ENCODE measurements around the gene GPR132. TPM values are rescaled to one million over a fixed set of nuclear protein-coding genes. Genes with fewer than 3 reads are reported as not detected.

Gene GPR132
- polyA plus RNA-seq, 1 donor (not counting 4 experiments of a cell fraction or from before 2014, with no cell fraction given) = not detected

- Histone ChIP-seq H3K4me1 (ENCODE audit: control insufficient read depth, extremely low read depth, insufficient read depth, low read length) (peaks cover 15% of the 10 kb centered on the region), H3K9ac (ENCODE audit: control insufficient read depth, extremely low read depth, insufficient read depth, low read length) (no peak overlapping the region), H3K9me1 (ENCODE audit: control insufficient read depth, extremely low read depth, insufficient read depth, low read length) (no peaks in the 10 kb centered on the region), H4K20me1 (ENCODE audit: control insufficient read depth, extremely low read depth, insufficient read depth, low read length) (no peaks in the 10 kb centered on the region), H3K9me3 (ENCODE audit: control insufficient read depth, low read depth, low read length) (no peaks in the 10 kb centered on the region), H3K27me3 (ENCODE audit: control insufficient read depth, extremely low read depth, insufficient read depth, low read length) (no peaks in the 10 kb centered on the region), H3K27ac (ENCODE audit: control insufficient read depth, insufficient read depth, low read length) (no peak overlapping the region), H3K4me3 (ENCODE audit: control insufficient read depth in 2 of 3, extremely low read depth in 1 of 3, insufficient read depth in 2 of 3, low read depth in 1 of 3, low read length in 3 of 3) (no peak overlapping the region), H2AFZ (ENCODE audit: control insufficient read depth, low read length) (no peak overlapping the region), H3K4me2 (ENCODE audit: control insufficient read depth, extremely low read depth, insufficient read depth, low read depth, low read length) (no peak overlapping the region), H3K36me3 (ENCODE audit: control insufficient read depth in 2 of 2, extremely low read depth in 1 of 2, insufficient read depth in 2 of 2, low read length in 2 of 2) (no peaks in the 10 kb centered on the region), H3K79me2 (ENCODE audit: control insufficient read depth, insufficient read depth, low read length) (no peaks in the 10 kb centered on the region)
- dilution Hi-C loops (cut with MboI; ENCODE audit: extremely low pct_ligation_motif_present, low sequenced_read_pairs) = no loop called here
- FAIRE-seq = no peak
- TF ChIP-seq CTCF (optimal IDR thresholded peaks at IDR 0.05 in 1 of 3, IDR thresholded peaks at IDR 0.05 in 1 of 3, conservative IDR thresholded peaks at IDR 0.05 in 1 of 3; ENCODE audit: extremely low read depth in 1 of 3, insufficient read depth in 2 of 3, low read length in 3 of 3) = no peak
- TF ChIP-seq EZH2 (IDR thresholded peaks at IDR 0.05; ENCODE audit: low read length) = no peak
- no peak for DNase-seq (ENCODE audit: low read depth, low spot score)
These were observed 35.7 kb upstream of the GPR132 start for GRCh38 chr14:105100910-105101309.

GRCh38 chr14:105099778-105100177 is 34.5 kb upstream of the GPR132 start:
- no peak for FAIRE-seq
- Histone ChIP-seq H3K27ac (ENCODE audit: control insufficient read depth, insufficient read depth, low read length) (no peak overlapping the region), H3K9ac (ENCODE audit: control insufficient read depth, extremely low read depth, insufficient read depth, low read length) (no peak overlapping the region), H3K4me3 (ENCODE audit: control insufficient read depth in 2 of 3, extremely low read depth in 1 of 3, insufficient read depth in 2 of 3, low read depth in 1 of 3, low read length in 3 of 3) (no peak overlapping the region), H2AFZ (ENCODE audit: control insufficient read depth, low read length) (no peak overlapping the region), H3K4me2 (ENCODE audit: control insufficient read depth, extremely low read depth, insufficient read depth, low read depth, low read length) (no peak overlapping the region), H3K9me3 (ENCODE audit: control insufficient read depth, low read depth, low read length) (no peaks in the 10 kb centered on the region), H3K9me1 (ENCODE audit: control insufficient read depth, extremely low read depth, insufficient read depth, low read length) (no peaks in the 10 kb centered on the region), H4K20me1 (ENCODE audit: control insufficient read depth, extremely low read depth, insufficient read depth, low read length) (no peaks in the 10 kb centered on the region), H3K27me3 (ENCODE audit: control insufficient read depth, extremely low read depth, insufficient read depth, low read length) (no peaks in the 10 kb centered on the region), H3K4me1 (ENCODE audit: control insufficient read depth, extremely low read depth, insufficient read depth, low read length) (peaks cover 15% of the 10 kb centered on the region), H3K36me3 (ENCODE audit: control insufficient read depth in 2 of 2, extremely low read depth in 1 of 2, insufficient read depth in 2 of 2, low read length in 2 of 2) (no peaks in the 10 kb centered on the region), H3K79me2 (ENCODE audit: control insufficient read depth, insufficient read depth, low read length) (no peaks in the 10 kb centered on the region)
- dilution Hi-C loops (cut with MboI; ENCODE audit: extremely low pct_ligation_motif_present, low sequenced_read_pairs) = no loop called here
- DNase-seq (ENCODE audit: low read depth, low spot score) = no peak
- TF ChIP-seq EZH2 (IDR thresholded peaks at IDR 0.05; ENCODE audit: low read length) (no peak), CTCF (optimal IDR thresholded peaks at IDR 0.05 in 1 of 3, IDR thresholded peaks at IDR 0.05 in 1 of 3, conservative IDR thresholded peaks at IDR 0.05 in 1 of 3; ENCODE audit: extremely low read depth in 1 of 3, insufficient read depth in 2 of 3, low read length in 3 of 3) (no peak)
